Stimulated activated CD8-positive, alpha-beta memory T cell treated with anti-CD3 and anti-CD28 coated beads, Interleukin-15, amount 100 ng/mL, for 24 hours (primary cell): ENCODE data around the gene BDKRB2.
"Not testable (repeated sequence)": the region's sequence is repeated elsewhere in the genome, so short reads cannot be mapped to it uniquely, and the experiment has no call there.

Source experiments
- DNase-seq: peaks from one replicate; pipeline ENCODE4 v3.0.0-alpha.2; 2020; ENCODE audit warnings: low read depth

BDKRB2 gene

DNA sequence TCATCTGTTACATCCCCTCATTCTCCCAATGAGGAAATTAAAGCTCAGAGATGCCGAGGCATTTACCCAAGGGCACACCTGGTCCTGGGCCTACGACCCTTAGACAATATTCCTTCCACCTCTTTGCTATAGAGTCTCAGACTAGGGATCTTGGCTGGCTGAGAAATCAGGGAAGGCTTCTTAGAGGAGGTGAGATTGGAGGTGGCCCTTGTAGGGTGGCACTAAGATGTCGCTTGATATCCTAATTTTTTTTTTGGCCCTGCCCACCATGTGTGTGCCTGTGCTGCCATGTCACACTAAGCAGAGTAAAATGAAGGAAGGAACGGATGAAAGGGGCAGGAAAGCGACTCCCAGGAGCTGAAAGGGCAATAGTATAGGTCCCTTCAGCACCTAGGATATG, 20.6 kb downstream of the BDKRB2 start:
- DNase-seq: no peak

DNA sequence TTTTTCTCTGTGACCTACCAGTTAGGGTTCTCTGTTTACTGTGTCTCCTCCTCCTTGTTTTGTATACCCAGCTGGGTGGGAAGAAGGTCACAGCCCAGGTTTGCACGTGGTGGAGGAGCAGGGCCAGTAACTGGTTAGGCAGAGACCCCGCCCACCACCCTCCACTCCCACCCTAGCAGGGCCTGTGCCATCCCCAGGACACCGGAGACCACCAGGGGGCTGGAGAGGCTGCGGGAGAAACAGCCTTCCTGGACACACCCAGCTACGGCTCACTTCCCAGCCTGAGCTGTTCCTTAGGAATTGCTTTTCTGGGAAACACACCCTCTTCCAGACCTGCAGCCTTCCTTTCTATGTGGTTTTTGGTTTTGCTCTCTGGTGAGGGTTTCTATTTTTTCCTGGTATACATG, 21.1 kb downstream of the BDKRB2 start:
- DNase-seq: no peak

DNA sequence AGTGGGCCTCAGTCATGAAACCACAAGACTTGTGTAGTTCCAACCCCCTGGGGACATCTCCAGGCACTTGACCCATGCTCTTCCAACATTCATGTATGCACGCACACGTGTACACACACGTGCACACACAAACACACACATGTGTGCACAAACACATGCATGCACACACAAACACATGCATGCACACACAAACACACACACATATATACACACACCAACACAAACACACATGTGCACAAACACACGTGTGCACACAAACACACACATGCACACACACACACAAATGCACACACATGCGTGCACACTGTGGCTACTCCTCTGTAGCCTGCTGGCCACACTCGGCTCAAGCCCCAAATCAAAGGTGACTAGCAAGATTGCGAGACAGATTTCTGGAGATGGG, 22.8 kb downstream of the BDKRB2 start:
- no peak for DNase-seq

DNA sequence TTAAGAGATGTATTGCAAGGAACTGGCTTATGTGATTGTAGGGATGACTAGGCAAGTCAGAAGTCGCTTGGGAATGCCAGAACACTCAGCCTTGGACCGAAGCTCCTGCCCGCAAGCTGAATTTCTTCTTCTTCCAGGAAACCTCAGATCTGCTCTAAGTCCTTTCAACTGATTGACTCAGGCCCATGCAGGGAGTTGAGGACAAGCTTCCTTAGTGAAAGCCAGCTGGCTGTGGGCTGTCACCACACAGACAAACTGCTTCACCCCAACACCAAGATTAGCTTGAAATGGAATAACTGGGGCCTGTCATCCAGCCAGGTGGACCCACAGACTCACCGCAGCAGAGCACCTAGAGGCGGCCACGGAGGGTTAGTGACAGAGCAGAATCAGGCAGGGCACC, 24.7 kb downstream of the BDKRB2 start:
- no peak for DNase-seq

DNA sequence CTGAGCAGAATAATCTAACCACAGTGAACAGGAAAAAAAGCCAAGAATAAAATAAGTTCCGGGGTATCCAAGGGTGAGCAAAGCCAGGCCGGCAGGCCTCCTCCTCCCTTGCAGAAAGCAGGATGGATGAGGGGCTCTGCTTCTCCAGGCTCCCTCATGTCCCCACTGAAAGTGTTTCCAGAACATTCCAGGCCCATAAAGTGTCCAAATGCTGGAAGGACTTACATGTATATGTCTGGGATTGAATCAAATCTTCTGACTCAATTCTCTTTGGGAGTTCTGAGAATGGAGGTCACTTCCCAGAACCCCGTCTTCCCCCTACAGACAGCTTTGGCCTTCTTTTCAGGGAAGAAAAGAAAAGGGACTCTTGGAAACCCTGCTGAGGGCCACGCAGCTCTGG, 26.4 kb downstream of the BDKRB2 start:
- DNase-seq: no peak

DNA sequence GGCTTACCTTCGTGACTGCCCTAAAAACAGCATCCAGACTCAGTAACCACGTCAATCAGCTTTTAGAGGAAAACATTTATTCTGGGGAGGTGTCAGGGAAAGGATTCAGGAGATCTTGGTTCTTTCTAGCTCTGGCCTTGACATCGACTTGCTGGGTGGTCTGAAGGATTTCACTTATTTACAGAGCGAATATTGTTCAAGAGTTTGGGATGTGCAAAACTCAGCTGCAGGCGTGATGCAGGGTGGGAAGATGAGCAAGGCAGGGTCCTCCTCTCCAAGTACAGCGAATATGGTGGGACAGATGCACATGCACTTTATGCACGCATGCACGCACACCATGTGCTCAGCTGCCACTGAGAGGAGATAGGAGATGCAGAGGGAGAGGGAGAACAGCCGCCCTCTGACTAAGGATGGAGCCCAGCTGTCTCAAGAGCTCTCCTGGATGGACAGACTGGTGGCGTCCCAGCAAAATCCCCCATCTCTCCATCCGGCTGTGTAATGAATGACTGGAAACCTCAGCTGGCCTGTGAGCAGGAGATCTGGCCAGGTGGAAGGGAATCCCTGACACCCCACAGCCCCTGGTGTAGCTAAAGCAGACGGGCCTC, 27.0 kb downstream of the BDKRB2 start:
- DNase-seq: no peak

DNA sequence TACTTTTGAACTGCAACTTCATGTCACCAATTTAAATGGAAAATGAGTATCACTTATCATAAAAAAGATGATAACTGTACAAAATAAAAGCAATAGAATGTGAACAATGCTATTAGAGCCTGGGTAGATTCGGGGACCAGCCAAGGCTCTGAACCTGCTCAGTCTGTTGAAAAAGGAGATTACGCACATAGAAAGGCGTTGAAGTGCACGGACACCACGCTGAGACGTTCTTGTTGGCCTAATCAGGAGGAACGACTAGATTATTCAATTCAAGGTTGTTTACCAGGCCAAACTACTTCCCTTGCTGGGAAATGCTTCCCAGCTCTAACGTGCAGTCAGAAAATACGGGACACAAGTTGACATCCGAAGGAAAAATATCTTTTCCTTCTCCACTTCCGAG, 27.9 kb downstream of the BDKRB2 start:
- DNase-seq: no peak

DNA sequence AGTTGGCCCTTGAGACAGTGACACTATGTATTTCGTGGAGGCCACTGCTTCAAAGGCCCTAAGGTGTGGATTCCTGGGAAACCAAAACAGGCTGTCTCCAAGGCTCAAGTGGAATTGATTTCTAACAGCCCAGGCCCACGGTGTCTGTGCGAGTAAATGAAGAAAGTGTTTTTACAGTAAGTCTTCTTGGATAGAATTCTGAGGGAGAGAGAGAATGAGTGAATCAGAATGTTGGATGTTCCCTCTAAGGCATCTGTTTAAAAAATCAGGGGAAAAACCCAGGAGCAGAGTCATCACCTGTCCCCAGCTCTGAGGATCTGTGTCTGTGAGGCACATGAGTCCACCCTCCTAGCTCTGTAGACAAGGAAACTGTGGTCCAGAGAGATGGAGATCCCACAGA, 29.0 kb downstream of the BDKRB2 start:
- no peak for DNase-seq

DNA sequence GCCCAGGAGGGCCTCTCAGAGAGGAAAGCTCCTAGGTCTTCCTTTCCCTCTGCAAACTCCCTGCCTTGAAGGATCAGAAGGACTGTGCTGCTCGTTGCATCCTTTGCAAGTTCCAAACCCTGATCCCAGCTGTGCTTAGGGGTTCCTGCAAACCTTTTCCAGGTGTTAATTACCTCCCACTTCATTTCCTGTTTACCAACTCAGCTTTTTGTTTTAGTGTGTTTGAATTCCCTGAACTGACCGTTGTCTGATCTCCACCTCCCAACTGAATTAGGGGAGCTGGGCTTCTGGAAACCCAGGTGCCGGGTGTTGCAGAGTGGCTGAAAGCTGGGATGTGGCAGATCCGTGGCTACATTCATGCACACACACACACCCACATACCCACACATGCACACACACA, 30.8 kb downstream of the BDKRB2 start:
- no peak for DNase-seq

DNA sequence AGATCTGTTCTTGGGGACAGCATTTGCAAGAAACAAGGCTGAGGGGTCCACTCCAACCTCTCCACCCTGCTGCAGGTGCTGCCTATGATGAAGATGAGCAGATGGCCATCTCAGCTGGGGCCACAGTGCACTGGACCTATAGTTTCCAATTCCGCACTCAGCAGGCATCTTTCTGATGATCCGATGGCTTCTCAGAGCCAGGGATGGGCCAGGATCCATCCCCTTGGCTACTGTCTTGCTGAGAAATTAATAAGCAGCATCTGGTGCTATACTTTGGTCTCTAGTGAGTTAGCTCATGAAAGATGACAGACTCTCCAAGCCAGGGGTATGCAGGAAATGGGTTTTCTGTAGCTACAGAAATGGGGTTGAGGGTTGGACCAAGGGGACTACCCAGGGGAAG, 33.0 kb downstream of the BDKRB2 start:
- no peak for DNase-seq

DNA sequence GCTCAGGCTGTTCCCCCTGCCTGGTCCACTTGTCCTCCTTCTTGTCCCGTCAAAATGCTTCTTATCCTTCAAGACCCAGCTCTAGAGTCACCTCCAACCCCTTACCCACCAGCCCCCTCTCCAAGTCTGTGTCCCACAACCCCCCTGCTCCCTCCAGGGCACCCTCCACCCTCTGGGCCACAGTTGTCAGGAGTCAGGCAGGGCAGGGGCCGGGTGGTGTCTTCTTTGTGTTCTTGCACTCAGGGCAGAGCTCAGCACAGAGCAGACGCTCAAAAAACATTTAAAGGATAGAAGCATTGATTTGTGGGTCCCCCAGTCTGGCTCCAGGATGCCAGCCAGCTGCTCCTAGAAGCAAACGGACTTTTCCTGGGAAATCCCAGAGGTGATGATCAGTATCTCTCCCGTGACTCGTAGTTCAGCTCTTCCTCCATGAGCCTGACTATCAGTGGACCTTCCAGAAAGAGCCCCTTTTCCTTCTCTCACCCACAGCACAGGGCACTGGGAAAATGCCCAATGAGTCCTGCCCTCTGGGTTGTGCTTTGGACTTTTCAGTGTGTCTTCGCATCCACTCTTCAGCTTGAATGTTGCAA, 34.1 kb downstream of the BDKRB2 start:
- DNase-seq: no peak

DNA sequence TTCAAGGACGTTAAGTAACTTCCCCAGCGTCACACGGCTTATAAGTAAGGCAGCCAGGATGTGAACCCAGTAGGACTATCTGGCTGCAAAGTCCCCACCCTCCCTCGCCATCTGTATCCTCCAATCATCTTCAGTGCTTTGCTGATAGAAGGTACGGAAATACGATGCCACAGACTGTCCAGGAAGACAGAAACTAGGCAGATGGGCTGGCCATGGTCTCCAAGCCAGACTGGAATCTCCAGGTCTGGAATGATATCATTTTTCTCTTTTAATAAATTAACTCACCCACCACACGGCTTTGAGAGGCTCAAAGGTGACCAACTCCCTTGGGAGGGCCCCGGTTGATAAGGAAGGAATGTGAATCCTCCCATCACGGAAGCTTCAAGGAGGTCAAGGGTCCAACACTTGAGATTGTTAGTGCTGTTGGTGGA, 35.1 kb downstream of the BDKRB2 start:
- DNase-seq: no peak

DNA sequence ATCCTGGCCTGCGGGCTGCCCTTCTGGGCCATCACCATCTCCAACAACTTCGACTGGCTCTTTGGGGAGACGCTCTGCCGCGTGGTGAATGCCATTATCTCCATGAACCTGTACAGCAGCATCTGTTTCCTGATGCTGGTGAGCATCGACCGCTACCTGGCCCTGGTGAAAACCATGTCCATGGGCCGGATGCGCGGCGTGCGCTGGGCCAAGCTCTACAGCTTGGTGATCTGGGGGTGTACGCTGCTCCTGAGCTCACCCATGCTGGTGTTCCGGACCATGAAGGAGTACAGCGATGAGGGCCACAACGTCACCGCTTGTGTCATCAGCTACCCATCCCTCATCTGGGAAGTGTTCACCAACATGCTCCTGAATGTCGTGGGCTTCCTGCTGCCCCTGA, 36.0 kb downstream of the BDKRB2 start:
- no peak for DNase-seq

DNA sequence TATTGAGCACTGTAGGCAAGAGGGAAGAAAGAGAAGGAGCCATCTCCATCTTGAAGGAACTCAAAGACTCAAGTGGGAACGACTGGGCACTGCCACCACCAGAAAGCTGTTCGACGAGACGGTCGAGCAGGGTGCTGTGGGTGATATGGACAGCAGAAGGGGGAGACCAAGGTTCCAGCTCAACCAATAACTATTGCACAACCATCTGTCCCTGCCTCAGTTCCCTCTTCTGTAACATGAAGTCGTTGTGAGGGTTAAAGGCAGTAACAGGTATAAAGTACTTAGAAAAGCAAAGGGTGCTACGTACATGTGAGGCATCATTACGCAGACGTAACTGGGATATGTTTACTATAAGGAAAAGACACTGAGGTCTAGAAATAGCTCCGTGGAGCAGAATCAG, 37.5 kb downstream of the BDKRB2 start:
- no peak for DNase-seq

DNA sequence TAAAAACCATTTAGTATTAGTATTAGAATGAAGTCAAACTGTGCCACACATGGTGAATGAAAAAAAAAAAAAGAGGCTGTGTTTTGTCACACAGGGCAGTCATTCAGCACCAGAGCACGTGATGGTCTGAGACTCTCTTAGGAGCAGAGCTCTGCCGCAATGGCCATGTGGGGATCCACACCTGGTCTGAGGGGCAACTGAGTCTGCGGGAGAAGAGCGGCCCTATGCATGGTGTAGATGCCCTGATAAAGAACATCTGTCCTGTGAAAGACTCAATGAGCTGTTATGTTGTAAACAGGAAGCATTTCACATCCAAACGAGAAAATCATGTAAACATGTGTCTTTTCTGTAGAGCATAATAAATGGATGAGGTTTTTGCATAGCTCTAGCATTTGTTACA, 39.1 kb downstream of the BDKRB2 start:
- no peak for DNase-seq

DNA sequence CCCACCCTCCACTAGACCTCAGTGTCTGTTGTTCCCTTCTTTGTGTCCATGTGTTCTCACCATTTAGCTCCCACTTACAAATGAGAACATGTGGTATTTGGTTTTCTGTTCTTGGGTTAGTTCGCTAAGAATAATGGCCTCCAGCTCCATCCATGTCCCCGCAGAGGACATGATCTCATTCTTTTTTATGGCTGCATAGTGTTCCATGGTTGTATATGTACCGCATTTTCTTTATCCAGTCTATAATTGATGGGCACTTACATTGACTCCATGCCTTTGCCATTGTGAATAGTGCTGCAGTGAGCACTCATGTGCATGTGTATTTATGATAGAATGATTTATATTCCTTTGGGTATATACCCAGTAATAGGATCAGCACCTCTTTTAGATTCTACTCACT, 40.4 kb downstream of the BDKRB2 start:
- not testable (repeated sequence) for DNase-seq

DNA sequence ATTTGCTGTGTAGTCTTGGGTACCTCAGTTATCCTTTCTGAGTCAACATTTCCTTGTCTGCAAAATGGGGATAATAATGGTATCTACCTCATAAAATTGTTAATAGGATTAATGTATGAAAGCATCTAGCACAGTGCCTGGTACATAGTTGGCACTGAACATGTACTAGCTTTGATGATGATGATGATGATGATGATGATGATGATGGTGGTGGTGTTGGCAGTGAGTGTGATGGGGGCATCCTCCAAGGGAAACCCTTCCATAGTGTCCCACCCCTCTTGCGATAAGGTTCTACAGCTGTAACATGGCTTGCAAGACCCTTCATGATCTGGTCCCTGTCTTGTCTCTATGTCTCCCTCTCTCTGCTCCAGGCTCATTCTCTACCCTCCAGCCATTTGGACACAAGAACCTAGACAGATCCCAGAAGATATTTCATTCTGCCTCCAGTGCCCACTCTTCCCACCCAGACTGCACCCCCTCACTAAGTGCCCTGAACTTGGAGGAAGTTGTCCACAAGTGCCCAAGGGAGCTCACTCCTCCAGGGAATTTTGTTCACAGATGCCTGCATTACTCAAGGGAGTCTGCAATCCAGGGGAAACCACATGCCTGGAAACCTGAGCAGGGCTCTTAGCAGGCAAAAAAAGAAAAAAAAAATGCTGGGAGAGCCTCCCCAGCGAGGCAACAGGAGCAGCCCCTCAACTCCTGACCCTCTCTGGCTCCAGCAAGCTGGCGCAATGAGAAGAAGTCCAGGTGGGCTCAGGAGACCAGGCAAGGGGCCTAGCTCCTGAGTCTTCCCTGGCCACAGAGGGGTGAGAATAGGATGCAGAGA, 41.3 kb downstream of the BDKRB2 start:
- DNase-seq: no peak

DNA sequence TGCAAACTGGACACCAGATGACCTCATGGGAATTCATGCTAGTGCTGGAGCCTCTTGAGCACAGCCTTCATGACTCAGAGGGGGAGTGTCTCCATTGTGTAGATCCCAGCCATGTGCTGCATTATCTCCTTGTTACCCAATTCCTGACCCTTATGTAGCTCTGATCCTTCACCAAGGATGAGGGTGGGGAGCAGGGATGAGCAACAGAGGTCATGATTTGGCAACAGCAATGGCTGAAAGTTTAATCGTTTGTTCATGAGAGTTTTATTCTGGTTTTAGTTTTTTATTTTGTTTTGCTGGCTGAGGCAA, 41.9 kb downstream of the BDKRB2 start:
- no peak for DNase-seq

DNA sequence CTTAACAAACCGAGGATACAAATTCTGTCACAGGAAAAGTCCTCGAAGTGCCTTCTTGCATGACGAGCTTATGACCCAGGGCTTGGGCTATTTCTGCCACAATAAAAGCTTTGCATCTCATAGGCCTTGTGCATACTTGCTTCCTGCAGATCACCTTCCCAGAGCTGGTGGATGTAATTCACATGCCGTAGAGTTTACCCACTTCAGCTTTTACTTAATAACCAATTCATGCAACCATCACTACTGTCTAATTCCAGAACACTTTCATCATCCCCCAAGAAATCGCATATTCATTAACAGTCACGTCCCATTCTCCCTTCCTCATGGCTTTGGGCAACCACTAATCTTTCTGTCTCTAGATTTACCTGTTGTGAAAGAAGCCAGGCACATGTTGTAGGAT, 42.4 kb downstream of the BDKRB2 start:
- DNase-seq: no peak

DNA sequence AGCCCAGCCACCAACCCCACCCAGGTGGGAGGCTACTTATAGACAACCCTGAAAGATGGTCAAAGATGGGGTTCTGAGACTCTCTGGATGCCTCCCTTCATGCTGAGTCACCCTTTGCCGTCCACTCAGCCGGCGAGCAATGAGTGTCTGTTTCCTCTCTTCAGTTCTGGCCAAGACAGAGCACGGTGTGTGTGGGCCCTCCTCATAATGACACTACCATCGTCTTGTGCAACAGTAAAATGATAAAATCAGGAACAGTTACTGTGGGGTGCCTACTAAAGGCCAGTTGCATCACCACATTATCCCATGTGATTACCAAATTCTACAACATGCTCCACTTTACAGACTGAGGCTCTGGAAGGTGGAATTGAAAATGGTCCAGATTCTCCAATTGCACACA, 44.4 kb downstream of the BDKRB2 start:
- no peak for DNase-seq

DNA sequence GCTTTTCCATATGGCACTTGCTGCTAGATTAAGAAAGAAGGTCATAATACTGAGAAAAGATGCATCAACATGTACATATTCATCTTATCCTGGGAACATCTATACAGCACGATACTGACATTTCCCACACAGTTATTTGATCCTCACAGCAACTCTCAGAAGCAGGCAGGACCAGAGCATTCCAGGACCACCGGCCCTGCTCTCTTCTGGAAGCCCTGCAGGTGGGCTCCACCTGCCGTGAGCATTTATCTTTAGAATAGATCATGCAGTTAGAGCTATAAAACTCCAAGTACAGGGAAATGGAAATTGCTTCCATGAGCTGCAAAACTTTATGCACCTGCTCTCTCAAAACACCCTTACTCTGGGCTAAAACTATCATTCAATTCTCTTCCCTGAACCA, 45.8 kb downstream of the BDKRB2 start:
- no peak for DNase-seq

DNA sequence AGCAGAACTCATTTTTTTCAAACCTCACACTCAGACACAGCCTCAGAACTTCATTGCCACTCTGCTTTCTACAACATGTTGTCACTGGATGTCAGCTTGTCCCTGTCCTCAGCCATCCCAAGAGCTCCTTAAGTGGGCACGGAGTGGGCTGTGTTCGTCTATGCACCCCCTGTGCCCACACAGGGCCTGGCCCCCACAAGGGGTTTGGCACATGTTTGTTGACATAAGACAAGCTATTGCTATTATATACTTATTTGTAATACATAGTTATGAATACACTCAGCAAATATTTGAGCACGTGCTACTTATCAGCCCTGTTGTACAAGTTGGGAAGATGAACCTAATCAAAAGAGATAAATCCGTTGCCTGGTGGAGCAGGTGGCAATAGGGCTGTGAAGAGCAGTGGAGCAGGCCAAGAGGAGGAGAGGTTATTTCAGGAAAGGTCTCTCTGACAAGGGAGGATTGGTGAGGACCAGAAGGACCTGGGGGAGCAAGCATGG, 47.1 kb downstream of the BDKRB2 start:
- no peak for DNase-seq

DNA sequence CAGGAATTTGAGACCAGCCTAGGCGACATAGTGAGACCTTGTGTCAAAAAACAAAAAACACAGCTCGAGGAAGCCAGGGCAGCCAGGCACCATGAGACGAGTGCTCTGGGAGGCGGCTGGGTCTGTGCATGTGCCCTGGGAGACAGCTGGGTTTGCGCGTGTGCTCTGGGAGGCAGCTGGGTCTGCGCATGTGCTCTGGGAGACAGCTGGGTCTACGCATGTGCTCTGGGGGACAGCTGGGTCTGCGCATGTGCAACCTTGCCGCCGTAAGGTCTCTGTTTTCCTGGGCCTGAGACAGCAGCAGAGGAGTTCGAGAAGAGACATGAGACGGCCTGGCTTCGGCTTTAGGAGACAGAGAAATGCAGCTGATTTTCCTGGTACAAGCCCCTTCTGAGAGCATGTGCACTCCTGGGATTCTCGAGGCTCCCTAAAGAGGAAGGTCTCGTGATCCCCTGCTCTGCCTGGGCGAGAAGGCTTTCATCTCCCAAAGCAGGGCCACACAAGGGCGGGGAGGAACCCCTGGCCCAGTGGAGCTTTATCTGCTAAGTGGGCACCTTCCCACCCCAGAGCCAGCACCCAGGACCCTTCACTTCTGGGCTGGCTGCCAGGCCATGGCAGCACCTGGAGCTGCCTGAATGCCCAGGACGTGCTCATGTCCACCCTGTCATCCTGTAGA, 47.8 kb downstream of the BDKRB2 start:
- no peak for DNase-seq
